A549 treated with CpdA at 1 μM for 4 hours (cell line): ENCODE results near the gene MBD3L5. TPM values are rescaled to one million over a fixed set of nuclear protein-coding genes. Genes with fewer than 3 reads are reported as not detected.

Source experiments
- total RNA-seq: library from RNA; stranded (reverse); fragments of 200-300 nt; extraction: Qiagen RNA extraction; gene quantifications from 5 replicates; pipeline ENCODE4 v1.2.3, GENCODE V29; 2022; ENCODE audit warnings: low read depth

The MBD3L5 gene
- not detected in 5 replicates for total RNA-seq

DNA sequence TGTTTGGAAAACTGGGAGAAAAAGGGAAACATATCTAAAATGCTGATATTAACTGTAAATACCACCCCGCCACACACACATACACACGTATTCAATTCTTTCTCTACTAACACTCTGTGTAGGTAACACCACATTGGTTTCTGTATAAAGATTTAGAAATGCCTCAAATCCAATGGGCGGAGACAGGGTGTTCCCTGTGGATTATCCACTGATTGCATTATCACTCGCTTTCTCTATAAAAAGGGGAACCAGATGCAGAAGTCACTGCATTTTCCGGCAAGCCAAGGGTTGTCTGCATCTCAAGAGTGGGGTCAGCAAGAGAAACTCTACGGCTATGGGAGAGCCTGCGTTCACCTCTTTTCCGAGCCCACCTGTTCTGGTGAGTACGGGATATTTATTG, at the start of gene MBD3L5:
TSS of gene MBD3L5 (plus strand) at position 301 of the 400 bp plus-strand sequence. CDS start at position 335, 34 bp downstream.

DNA sequence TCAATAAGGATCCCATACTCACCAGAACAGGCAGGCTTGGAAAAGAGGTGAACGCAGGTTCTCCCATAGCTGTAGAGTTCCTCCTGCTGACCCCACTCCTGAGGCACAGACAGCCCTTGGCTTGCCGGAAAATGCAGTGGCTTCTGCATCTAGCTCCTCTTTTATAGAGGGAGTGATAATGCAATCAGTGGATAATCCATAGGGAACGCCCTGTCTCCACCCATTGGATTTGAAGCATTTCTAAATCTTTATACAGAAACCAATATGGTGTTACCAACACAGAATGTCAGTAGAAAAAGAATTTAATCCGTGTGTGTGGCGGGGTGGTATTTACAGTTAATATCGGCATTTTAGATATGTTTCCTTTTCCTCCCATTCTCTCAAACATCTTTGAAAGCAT, 9.0 kb upstream of the MBD3L5 start, which contains the start of gene MBD3L2B:
TSS of gene MBD3L2B (minus strand) at position 101 of the 400 bp plus-strand sequence. CDS start at position 67, 34 bp downstream.

DNA sequence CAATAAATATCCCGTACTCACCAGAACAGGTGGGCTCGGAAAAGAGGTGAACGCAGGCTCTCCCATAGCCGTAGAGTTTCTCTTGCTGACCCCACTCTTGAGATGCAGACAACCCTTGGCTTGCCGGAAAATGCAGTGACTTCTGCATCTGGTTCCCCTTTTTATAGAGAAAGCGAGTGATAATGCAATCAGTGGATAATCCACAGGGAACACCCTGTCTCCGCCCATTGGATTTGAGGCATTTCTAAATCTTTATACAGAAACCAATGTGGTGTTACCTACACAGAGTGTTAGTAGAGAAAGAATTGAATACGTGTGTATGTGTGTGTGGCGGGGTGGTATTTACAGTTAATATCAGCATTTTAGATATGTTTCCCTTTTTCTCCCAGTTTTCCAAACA, 9.7 kb downstream of the MBD3L5 start, which contains the start of gene MBD3L4:
TSS of gene MBD3L4 (minus strand) at position 101 of the 400 bp plus-strand sequence. CDS start at position 66, 35 bp downstream.

DNA sequence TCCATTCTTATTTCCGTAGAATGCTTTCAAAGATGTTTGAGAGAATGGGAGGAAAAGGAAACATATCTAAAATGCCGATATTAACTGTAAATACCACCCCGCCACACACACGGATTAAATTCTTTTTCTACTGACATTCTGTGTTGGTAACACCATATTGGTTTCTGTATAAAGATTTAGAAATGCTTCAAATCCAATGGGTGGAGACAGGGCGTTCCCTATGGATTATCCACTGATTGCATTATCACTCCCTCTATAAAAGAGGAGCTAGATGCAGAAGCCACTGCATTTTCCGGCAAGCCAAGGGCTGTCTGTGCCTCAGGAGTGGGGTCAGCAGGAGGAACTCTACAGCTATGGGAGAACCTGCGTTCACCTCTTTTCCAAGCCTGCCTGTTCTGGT, 18.6 kb downstream of the MBD3L5 start, which contains the start of gene MBD3L2:
TSS of gene MBD3L2 (plus strand) at position 301 of the 400 bp plus-strand sequence. CDS start at position 354, 53 bp downstream.

DNA sequence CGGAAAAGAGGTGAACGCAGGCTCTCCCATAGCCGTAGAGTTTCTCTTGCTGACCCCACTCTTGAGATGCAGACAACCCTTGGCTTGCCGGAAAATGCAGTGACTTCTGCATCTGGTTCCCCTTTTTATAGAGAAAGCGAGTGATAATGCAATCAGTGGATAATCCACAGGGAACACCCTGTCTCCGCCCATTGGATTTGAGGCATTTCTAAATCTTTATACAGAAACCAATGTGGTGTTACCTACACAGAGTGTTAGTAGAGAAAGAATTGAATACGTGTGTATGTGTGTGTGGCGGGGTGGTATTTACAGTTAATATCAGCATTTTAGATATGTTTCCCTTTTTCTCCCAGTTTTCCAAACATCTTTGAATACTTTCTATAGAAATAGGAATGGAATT, 28.2 kb downstream of the MBD3L5 start, which contains the start of gene MBD3L3:
TSS of gene MBD3L3 (minus strand) at position 101 of the 400 bp plus-strand sequence. CDS start at position 30, 71 bp downstream.

DNA sequence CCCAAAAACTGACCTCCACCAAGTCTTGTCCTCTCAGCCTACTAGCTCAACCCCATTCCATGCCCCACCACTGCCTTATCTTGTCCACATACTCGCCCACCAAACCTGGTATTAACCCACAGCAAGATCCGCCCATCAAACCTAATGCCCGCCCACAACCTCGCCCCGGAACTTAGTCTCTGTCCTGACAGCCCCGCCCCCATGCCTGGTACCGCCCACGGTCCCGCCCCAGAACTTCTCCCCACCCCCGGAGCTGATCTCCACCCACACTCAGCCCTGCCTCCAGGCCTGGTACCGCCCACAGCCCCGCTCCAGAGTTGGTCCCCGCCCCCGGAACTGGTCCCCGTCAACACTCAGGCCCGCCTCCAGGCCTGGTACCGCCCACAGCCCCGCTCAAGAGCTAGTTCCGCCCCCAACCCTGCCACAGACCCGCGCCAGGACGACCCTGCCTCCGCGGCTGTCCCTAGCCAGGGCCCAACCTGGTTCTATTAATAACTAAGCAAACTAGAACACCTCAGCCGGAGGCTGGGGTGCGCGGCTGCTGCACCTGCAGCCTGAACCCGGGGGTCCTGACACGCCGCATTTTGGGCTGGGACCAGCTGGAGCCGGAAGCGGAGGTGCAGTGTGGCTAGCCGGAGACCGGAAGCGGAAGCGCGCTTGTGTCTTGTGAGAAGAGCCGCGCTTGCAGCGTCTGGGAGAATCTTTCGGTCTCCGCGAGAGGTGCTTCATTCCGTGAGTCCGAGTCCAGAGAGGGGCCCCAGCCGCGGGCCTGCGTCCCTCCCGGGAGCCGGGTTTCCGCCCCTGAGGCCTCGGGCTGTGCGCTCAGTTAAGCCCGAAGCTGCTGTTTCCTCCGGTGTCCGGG, 38.9 kb downstream of the MBD3L5 start, which contains the start of gene ZNF557:
TSS of gene ZNF557 (plus strand) at position 662 of the 862 bp plus-strand sequence. CDS start 5,372 bp downstream, outside the sequence.

Other genes starting within 250 kb of the MBD3L5 start
- 4.1 to 6.5 TPM (median 5.8 TPM) in 5 replicates for gene ADGRE1, start 143.0 kb upstream of the MBD3L5 start, total RNA-seq
- not detected in 5 replicates for gene MBD3L2B, start 9.1 kb upstream of the MBD3L5 start, total RNA-seq
- gene MBD3L4, start 9.6 kb downstream of the MBD3L5 start, total RNA-seq, result not detected in 5 replicates
- gene MBD3L2, start 18.7 kb downstream of the MBD3L5 start, total RNA-seq, result not detected in 5 replicates
- gene MBD3L3, start 28.1 kb downstream of the MBD3L5 start, total RNA-seq, result not detected in 5 replicates
- gene ZNF557, start 39.1 kb downstream of the MBD3L5 start, total RNA-seq, result 2.3 to 3.2 TPM (median 2.7 TPM) in 5 replicates